ENCODE measurements around the gene PPL. TPM values are rescaled to one million over a fixed set of nuclear protein-coding genes. Genes with fewer than 3 reads are reported as not detected.

PPL gene
- total RNA-seq, 4 donors from 2014 or later, result 28.7 to 84.2 (median 53.0) TPM

DNA sequence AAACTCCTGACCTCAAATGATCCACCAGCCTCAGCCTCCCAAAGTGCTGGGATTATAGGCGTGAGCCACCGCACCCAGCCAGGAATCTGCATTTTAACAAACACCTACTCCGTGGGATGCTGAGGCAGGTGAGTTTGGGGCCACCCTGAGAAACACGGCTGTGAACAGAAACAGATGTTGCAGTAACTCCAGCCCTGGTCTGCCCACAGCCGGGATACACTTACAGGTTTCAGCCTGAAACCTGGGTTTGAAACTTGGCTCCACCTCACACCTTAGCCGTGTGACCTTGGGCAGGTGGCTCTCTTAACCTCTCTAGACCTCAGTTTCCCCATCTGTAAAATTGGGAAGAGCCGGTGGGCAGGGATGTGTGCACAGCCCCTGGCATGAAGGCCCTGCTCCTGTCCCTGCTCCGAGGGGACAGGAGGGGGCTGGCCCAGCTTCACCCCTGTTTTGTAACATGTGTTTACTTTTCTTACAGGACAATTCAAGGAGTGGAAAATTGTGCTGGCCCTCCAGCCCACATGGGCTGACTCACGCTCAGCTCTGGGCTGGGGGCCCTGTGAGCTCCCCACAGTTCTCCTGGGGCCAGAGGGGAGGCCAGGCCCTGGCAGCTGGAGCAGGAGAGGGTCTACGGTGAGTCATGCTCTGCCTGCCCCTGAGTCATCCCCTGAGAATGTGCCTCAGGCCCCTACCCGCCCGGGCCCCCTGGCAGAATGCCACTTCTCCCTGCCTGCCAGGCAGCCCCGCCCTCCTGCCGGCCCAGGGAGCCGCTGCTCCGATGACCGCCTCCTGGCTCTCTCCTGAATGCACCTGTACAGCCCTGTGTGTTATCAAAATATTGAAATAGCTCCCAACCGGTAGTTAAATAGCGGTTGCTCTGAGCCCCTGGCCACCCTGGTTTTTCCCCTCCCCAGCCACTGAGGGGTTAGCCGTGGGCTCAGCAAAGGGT is 7.7 kb upstream of the PPL start:
- peaks cover 0 to 33% (median 4%) of the 10 kb centered on the region in 4 donors for H3K4me1 ChIP-seq
- no peak overlapping the region for H3K4me3 ChIP-seq
- H3K36me3 ChIP-seq, result no peaks in the 10 kb centered on the region
- H3K27me3 ChIP-seq, result no peaks in the 10 kb centered on the region
- DNase-seq, result peak; percentile 29 to 85 (median 82)
- peak overlapping the region; percentile 38 to 72 (median 45) for H3K27ac ChIP-seq
- H3K9me3 ChIP-seq, result no peaks in the 10 kb centered on the region
- TF ChIP-seq, protein P1, sequence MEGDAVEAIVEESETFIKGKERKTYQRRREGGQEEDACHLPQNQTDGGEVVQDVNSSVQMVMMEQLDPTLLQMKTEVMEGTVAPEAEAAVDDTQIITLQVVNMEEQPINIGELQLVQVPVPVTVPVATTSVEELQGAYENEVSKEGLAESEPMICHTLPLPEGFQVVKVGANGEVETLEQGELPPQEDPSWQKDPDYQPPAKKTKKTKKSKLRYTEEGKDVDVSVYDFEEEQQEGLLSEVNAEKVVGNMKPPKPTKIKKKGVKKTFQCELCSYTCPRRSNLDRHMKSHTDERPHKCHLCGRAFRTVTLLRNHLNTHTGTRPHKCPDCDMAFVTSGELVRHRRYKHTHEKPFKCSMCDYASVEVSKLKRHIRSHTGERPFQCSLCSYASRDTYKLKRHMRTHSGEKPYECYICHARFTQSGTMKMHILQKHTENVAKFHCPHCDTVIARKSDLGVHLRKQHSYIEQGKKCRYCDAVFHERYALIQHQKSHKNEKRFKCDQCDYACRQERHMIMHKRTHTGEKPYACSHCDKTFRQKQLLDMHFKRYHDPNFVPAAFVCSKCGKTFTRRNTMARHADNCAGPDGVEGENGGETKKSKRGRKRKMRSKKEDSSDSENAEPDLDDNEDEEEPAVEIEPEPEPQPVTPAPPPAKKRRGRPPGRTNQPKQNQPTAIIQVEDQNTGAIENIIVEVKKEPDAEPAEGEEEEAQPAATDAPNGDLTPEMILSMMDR (IDR thresholded peaks at IDR 0.05), result no peak
- no peak for TF ChIP-seq POLR2A (IDR thresholded peaks at IDR 0.05)

DNA sequence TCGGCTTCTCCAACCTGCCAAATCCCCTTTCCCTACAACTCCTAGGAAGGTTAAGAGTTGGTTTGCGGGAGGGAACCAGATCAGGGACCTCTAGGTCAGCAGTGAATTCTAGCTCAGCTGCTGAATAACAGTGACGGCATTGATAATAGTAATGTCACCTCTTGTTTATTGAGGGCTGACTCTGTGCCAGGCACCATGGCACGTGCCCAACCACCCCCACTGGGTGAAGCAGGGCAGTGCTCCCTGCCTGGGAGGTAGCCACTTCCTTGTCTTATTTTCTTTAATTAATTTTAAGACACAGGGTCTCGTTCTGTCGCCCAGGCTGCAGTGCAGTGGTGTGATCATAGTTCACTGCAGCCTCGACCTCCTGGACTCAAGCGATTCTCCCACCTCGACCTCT is 5.5 kb upstream of the PPL start:
- TF ChIP-seq POLR2A (IDR thresholded peaks at IDR 0.05), result no peak
- TF ChIP-seq, protein P1 (IDR thresholded peaks at IDR 0.05), result no peak
- Histone ChIP-seq H3K4me1 (peaks cover 0 to 34% (median 7%) of the 10 kb centered on the region in 4 donors), H3K4me3 (no peak overlapping the region), H3K36me3 (no peaks in the 10 kb centered on the region), H3K27ac (peak overlapping the region; percentile 43 to 72 (median 54)), H3K27me3 (no peaks in the 10 kb centered on the region), H3K9me3 (no peaks in the 10 kb centered on the region)
- DNase-seq, result no peak

DNA sequence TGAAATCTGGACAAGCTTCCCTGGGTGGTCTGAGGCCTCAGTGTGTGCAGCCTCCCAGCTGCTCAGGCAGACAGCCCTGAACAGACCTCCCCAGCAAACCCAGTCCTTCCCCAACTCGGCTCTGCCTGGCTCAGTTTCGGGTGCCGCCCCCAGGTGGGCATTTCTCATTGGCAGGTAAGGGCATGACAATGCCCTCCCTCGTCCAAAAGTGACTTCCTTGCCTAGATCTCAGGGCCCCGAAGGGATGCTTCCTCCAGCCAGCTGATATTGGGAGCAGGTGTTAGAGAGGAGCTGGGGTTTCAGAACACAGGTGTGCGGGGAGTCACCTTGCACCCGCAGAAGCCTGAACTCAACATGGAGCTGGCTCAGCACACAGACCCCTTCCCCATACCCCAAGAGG is 3.8 kb upstream of the PPL start:
- H3K36me3 ChIP-seq, result no peaks in the 10 kb centered on the region
- TF ChIP-seq, protein P1 (IDR thresholded peaks at IDR 0.05), result no peak
- no peak for TF ChIP-seq POLR2A (IDR thresholded peaks at IDR 0.05)
- H3K27ac ChIP-seq, result no peak overlapping the region
- no peak overlapping the region for H3K4me3 ChIP-seq
- DNase-seq, result no peak
- peaks cover 3 to 44% (median 14%) of the 10 kb centered on the region in 4 donors for H3K4me1 ChIP-seq
- H3K27me3 ChIP-seq, result no peaks in the 10 kb centered on the region
- no peaks in the 10 kb centered on the region for H3K9me3 ChIP-seq

GRCh38 chr16:4938683-4939030 is 1.7 kb upstream of the PPL start:
- Histone ChIP-seq H3K27ac (no peak overlapping the region), H3K27me3 (no peaks in the 10 kb centered on the region), H3K4me1 (peaks cover 3 to 25% (median 11%) of the 10 kb centered on the region in 4 donors), H3K36me3 (no peaks in the 10 kb centered on the region), H3K4me3 (no peak overlapping the region), H3K9me3 (no peaks in the 10 kb centered on the region)
- DNase-seq, result no peak
- TF ChIP-seq, protein P1 (IDR thresholded peaks at IDR 0.05), result no peak
- TF ChIP-seq POLR2A (IDR thresholded peaks at IDR 0.05), result no peak

- Histone ChIP-seq H3K36me3 (no peaks in the 10 kb centered on the region), H3K4me3 (no peak overlapping the region), H3K9me3 (no peaks in the 10 kb centered on the region), H3K4me1 (peaks cover 3 to 22% (median 10%) of the 10 kb centered on the region in 4 donors), H3K27me3 (no peaks in the 10 kb centered on the region), H3K27ac (peak overlapping the region in 3 of 4 donors; percentile 72 to 94 (median 88))
- TF ChIP-seq POLR2A (IDR thresholded peaks at IDR 0.05), result no peak
- TF ChIP-seq, protein P1 (IDR thresholded peaks at IDR 0.05), result no peak
- peak in 2 of 3 donors; percentile 62 to 67 for DNase-seq
These were observed 1.1 kb upstream of the PPL start for GRCh38 chr16:4937782-4938682.

Data from Peyer's patch (tissue), 4 donors.